Activated T-cell treated with anti-CD3 and anti-CD28 coated beads, Interleukin-2, amount 50 U/mL, for 4 hours (primary cell): ENCODE data around the gene PATE4. TPM values are rescaled to one million over a fixed set of nuclear protein-coding genes. Genes with fewer than 3 reads are reported as not detected.
"Not testable (repeated sequence)": the region's sequence is repeated elsewhere in the genome, so short reads cannot be mapped to it uniquely, and the experiment has no call there.

Experiments used
- ATAC-seq, 2 donors: fragments of 200-7000 bp; cut with Tn5 transposase; one replicate each; pipeline ENCODE4 v1.10.0; 2021
- DNase-seq: peaks from one replicate; pipeline ENCODE4 v3.0.0-alpha.2; 2020
- H3K27me3 Mint-ChIP-seq: one replicate; pipeline ENCODE4 v1.8.0; 2021; ENCODE audit warnings: low read depth, mixed read lengths
- H3K36me3 Mint-ChIP-seq: one replicate; pipeline ENCODE4 v1.8.0; 2022; ENCODE audit warnings: mixed read lengths; ENCODE audit not compliant: insufficient read depth
- H3K4me1 Mint-ChIP-seq: one replicate; pipeline ENCODE4 v1.8.0; 2021; ENCODE audit warnings: low read depth, mixed read lengths
- H3K4me3 Mint-ChIP-seq: one replicate; pipeline ENCODE4 v1.8.0; 2021; ENCODE audit warnings: mild to moderate bottlenecking, moderate library complexity, mixed read lengths
- H3K9me3 Mint-ChIP-seq: one replicate; pipeline ENCODE4 v1.8.0; 2021; ENCODE audit warnings: mixed read lengths
- total RNA-seq, 3 donors: library from RNA; stranded (reverse); gene quantifications; one replicate each; pipeline ENCODE4 v1.2.1, GENCODE V29; 2021

The PATE4 gene, protein sequence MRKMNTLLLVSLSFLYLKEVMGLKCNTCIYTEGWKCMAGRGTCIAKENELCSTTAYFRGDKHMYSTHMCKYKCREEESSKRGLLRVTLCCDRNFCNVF
- not detected for total RNA-seq

DNA sequence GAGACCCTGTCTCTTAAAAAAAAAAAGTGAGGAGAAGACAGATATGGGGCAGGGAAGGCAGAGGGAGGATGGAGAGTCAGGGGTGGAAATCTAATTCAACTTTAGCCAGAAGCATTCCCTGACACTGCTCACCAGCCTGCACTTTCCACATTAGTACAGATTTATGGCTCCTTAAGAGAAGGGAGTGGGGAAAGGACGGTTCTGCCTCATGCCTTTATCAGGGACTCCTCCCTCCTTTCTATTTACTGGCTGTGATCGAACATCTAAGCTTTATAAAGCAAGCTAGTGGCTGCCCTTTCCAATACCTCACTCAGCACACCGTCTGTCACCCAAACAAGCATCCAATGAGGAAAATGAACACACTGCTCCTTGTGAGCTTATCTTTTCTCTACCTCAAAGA lies at the start of gene PATE4:
PATE4 (plus strand) TSS at position 301 of the 400 bp plus-strand sequence; CDS start at position 345, 44 bp downstream.
- Mint-ChIP-seq H3K4me1 (no peaks in the 10 kb centered on the region), H3K4me3 (no peak within 1 kb of the TSS), H3K9me3 (peaks cover 10% of the 10 kb centered on the region), H3K27me3 (peaks cover 17% of the 10 kb centered on the region), H3K36me3 (no peaks in the 10 kb centered on the region)
- ATAC-seq (no peak), DNase-seq (no peak)

GRCh38 chr11:125784678-125785077 lies 48.4 kb upstream of the PATE4 start:
- no peaks in the 10 kb centered on the region for H3K4me1 Mint-ChIP-seq
- H3K9me3 Mint-ChIP-seq, result no peaks in the 10 kb centered on the region
- H3K27me3 Mint-ChIP-seq, result peaks cover 14% of the 10 kb centered on the region
- H3K4me3 Mint-ChIP-seq, result no peak overlapping the region
- ATAC-seq, result no peak
- DNase-seq, result no peak
- H3K36me3 Mint-ChIP-seq, result no peaks in the 10 kb centered on the region

GRCh38 chr11:125787827-125788226 lies 45.3 kb upstream of the PATE4 start, which contains the start of gene PATE3:
TSS of gene PATE3 (plus strand) at chr11:125788127. CDS start at chr11:125788152, 25 bp downstream.
- DNase-seq, result no peak
- Mint-ChIP-seq H3K4me1 (no peaks in the 10 kb centered on the region), H3K9me3 (peaks cover 7% of the 10 kb centered on the region), H3K27me3 (no peaks in the 10 kb centered on the region), H3K4me3 (no peak within 1 kb of the TSS), H3K36me3 (no peaks in the 10 kb centered on the region)
- no peak for ATAC-seq

DNA sequence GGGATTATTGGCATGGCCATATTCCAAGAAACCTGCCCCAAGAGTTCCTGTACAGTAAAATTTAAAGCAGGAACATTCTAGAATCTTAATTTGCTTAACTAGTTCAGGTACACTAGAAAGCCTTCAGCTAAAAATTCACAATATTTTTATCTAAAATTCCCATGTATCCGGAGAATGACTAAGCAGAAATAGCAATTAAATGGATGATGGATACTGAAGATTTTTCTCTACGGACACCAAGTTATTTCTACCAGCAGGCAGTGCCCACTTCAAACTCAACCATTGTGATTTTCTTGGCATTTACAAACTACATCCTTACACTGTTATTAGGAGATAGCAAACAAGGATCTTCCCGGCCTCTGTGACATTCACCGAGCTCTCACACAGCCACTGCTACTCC lies 42.3 kb upstream of the PATE4 start:
- no peak overlapping the region for H3K4me3 Mint-ChIP-seq
- H3K27me3 Mint-ChIP-seq, result peaks cover 3% of the 10 kb centered on the region
- ATAC-seq (no peak), DNase-seq (no peak)
- H3K4me1 Mint-ChIP-seq, result no peaks in the 10 kb centered on the region
- H3K36me3 Mint-ChIP-seq, result no peaks in the 10 kb centered on the region
- H3K9me3 Mint-ChIP-seq, result peaks cover 23% of the 10 kb centered on the region

GRCh38 chr11:125797641-125798040 lies 35.5 kb upstream of the PATE4 start:
- no peaks in the 10 kb centered on the region for H3K4me1 Mint-ChIP-seq
- H3K9me3 Mint-ChIP-seq, result peaks cover 48% of the 10 kb centered on the region
- no peaks in the 10 kb centered on the region for H3K36me3 Mint-ChIP-seq
- no peak overlapping the region for H3K4me3 Mint-ChIP-seq
- peaks cover 3% of the 10 kb centered on the region for H3K27me3 Mint-ChIP-seq
- no peak for ATAC-seq
- DNase-seq, result no peak

GRCh38 chr11:125799808-125800207 lies 33.3 kb upstream of the PATE4 start:
- Mint-ChIP-seq H3K9me3 (peaks cover 48% of the 10 kb centered on the region), H3K36me3 (no peaks in the 10 kb centered on the region), H3K4me3 (no peak overlapping the region), H3K4me1 (no peaks in the 10 kb centered on the region), H3K27me3 (peaks cover 3% of the 10 kb centered on the region)
- ATAC-seq (no peak), DNase-seq (no peak)

DNA sequence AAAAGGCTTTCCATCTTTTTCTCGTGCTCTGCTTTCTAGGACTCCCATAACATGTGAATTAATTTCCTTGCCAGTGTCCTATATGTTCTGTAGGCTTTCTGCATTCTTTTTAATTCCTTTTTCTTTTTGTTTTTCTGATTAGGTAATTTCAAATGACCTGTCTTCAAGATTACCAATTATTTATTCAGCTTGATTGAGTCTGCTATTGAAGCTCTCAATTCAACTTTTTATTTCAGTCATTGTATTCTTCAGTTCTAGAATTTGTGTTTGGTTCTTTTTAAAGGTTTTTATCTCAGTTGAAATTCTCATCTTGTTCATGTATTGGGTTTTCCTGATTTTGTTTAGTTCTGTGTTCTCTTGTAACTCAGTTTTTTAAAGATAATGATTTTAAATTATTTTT lies 30.7 kb upstream of the PATE4 start:
- DNase-seq, result no peak
- Mint-ChIP-seq H3K9me3 (peaks cover 35% of the 10 kb centered on the region), H3K4me3 (no peak overlapping the region), H3K27me3 (peaks cover 4% of the 10 kb centered on the region), H3K36me3 (no peaks in the 10 kb centered on the region), H3K4me1 (no peaks in the 10 kb centered on the region)
- ATAC-seq, result no peak

- Mint-ChIP-seq H3K9me3 (peaks cover 18% of the 10 kb centered on the region), H3K36me3 (no peaks in the 10 kb centered on the region), H3K27me3 (peaks cover 4% of the 10 kb centered on the region)
These were observed 25.2 kb upstream of the PATE4 start for GRCh38 chr11:125807909-125808308.

DNA sequence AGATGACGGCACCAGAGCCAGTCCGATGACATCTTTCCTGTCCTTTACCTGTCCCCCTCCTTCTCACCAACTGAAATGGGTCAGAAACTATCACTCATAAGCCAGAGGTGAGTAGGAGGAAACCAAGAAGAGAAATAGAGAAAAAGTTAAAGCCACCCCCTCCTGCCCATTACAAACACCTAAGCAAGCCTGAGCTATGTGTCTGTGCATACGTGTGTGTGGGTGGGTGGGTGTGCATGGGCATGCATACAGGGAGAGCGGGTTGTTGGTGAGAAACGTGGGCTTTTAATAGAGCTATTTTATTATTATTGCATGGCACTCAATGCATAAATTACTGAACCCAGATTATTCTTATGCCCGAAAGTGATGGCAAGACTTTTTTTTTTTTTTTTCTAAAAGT lies 2.6 kb downstream of the PATE4 start:
- no peak for DNase-seq
- peaks cover 25% of the 10 kb centered on the region for H3K27me3 Mint-ChIP-seq

More at GRCh38 chr11:125807909-125808308, 25.2 kb upstream of the PATE4 start:
- ATAC-seq, result no peak
- DNase-seq, result no peak
- no peak overlapping the region for H3K4me3 Mint-ChIP-seq
- H3K4me1 Mint-ChIP-seq, result no peaks in the 10 kb centered on the region

DNA sequence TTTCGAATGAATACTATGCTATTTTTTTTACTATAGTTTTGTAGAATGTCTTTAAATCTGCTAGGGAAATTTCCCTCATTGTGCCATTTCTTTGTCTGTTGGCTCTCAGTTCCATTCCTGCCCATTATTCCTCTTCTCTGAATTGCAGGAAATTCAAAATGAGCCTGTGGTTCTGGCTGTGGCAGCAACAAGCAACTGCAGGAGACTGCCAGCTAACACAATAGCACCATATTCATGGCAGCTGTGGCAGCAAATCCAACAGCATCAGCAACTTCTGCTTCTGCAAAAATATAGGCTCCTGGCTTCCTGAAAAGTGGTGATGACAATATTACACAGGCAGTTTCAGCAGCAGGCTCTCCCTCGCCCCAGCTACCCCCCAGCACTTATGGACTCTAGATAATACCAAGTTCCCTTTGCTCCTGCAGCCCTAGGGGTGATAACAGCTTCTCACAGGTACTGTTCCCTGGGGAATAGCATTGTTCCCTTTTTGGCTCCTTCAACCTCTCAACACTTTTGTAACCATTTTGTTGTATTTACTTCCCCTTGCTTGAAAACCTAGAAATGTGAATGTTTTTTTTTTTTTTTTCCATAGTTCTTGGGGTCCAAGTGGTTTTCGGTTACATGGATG lies 9.3 kb downstream of the PATE4 start:
- DNase-seq (no peak), ATAC-seq (no peak)
- Mint-ChIP-seq H3K4me3 (no peak overlapping the region), H3K9me3 (peaks cover 23% of the 10 kb centered on the region), H3K27me3 (peaks cover 16% of the 10 kb centered on the region), H3K4me1 (no peaks in the 10 kb centered on the region), H3K36me3 (peaks cover 2% of the 10 kb centered on the region)

More for the DNA sequence above, 2.6 kb downstream of the PATE4 start:
- ATAC-seq, result no peak
- Mint-ChIP-seq H3K4me1 (no peaks in the 10 kb centered on the region), H3K9me3 (peaks cover 10% of the 10 kb centered on the region), H3K36me3 (no peaks in the 10 kb centered on the region), H3K4me3 (no peak overlapping the region)

DNA sequence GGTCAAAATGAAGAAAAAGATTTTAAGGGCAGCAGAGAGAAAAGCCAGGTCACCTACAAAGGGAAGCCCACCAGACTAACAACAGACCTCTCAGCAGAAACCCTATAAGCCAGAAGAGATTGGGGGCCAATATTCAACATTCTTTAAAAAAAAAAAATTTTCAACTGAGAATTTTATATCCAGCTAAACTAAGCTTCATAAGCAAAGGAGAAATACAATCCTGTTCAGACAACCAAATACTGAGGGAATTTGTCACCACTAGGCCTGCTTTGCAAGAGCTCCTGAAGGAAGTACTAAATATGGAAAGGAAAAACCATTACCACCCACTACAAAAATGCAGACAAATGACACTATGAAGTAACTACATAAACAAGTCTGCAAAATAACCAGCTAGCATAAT lies 13.1 kb downstream of the PATE4 start:
- Mint-ChIP-seq H3K4me1 (no peaks in the 10 kb centered on the region), H3K27me3 (peaks cover 13% of the 10 kb centered on the region), H3K4me3 (no peak overlapping the region)

GRCh38 chr11:125857670-125858069 lies 24.6 kb downstream of the PATE4 start:
- not testable (repeated sequence) for DNase-seq, ATAC-seq, H3K36me3 Mint-ChIP-seq, H3K4me1 Mint-ChIP-seq, H3K4me3 Mint-ChIP-seq
- H3K27me3 Mint-ChIP-seq, result peaks cover 17% of the 10 kb centered on the region
- H3K9me3 Mint-ChIP-seq, result peaks cover 12% of the 10 kb centered on the region

More for the DNA sequence above, 13.1 kb downstream of the PATE4 start:
- no peak for DNase-seq
- Mint-ChIP-seq H3K9me3 (peaks cover 31% of the 10 kb centered on the region), H3K36me3 (peaks cover 2% of the 10 kb centered on the region)
- no peak for ATAC-seq

GRCh38 chr11:125862786-125863185 lies 29.7 kb downstream of the PATE4 start:
- DNase-seq, H3K4me1 Mint-ChIP-seq, H3K27me3 Mint-ChIP-seq, ATAC-seq, H3K36me3 Mint-ChIP-seq, H3K4me3 Mint-ChIP-seq, H3K9me3 Mint-ChIP-seq: not testable (repeated sequence)

GRCh38 chr11:125865354-125865753 lies 32.2 kb downstream of the PATE4 start:
- H3K27me3 Mint-ChIP-seq, H3K9me3 Mint-ChIP-seq, H3K4me1 Mint-ChIP-seq, DNase-seq, H3K36me3 Mint-ChIP-seq, H3K4me3 Mint-ChIP-seq, ATAC-seq: not testable (repeated sequence)

GRCh38 chr11:125869521-125869920 lies 36.4 kb downstream of the PATE4 start:
- DNase-seq (no peak), ATAC-seq (no peak)
- no peak overlapping the region for H3K4me3 Mint-ChIP-seq
- H3K4me1 Mint-ChIP-seq, result no peaks in the 10 kb centered on the region
- no peaks in the 10 kb centered on the region for H3K36me3 Mint-ChIP-seq
- peaks cover 2% of the 10 kb centered on the region for H3K27me3 Mint-ChIP-seq
- peaks cover 3% of the 10 kb centered on the region for H3K9me3 Mint-ChIP-seq
